Measurements from ENCODE around the gene IL1RL2.

The IL1RL2 gene

GRCh38 chr2:102197389-102198137 lies 10.7 kb downstream of the IL1RL2 start:
- DNase-seq, result no peak

GRCh38 chr2:102200539-102200938 lies 13.7 kb downstream of the IL1RL2 start:
- DNase-seq, result no peak

- no peak for DNase-seq
Observed at GRCh38 chr2:102204638-102205037, 17.8 kb downstream of the IL1RL2 start.

GRCh38 chr2:102206666-102207341 lies 20.0 kb downstream of the IL1RL2 start:
- DNase-seq, result no peak

- no peak for DNase-seq
Observed at GRCh38 chr2:102208774-102209173, 22.0 kb downstream of the IL1RL2 start.

GRCh38 chr2:102209474-102209873 lies 22.7 kb downstream of the IL1RL2 start:
- DNase-seq, result no peak

- DNase-seq, result no peak
Observed at GRCh38 chr2:102217032-102217431, 30.2 kb downstream of the IL1RL2 start.

GRCh38 chr2:102224824-102225739 lies 38.3 kb downstream of the IL1RL2 start:
- DNase-seq, result no peak

- no peak for DNase-seq
Observed at GRCh38 chr2:102226171-102226570, 39.3 kb downstream of the IL1RL2 start.

- DNase-seq, result no peak
Observed at GRCh38 chr2:102226612-102227391, 40.0 kb downstream of the IL1RL2 start.

GRCh38 chr2:102229141-102229769 lies 42.4 kb downstream of the IL1RL2 start:
- no peak for DNase-seq

- DNase-seq, result no peak
Observed at GRCh38 chr2:102230410-102230909, 43.6 kb downstream of the IL1RL2 start.

GRCh38 chr2:102233132-102233884 lies 46.5 kb downstream of the IL1RL2 start:
- no peak for DNase-seq

GRCh38 chr2:102235042-102235473 lies 48.2 kb downstream of the IL1RL2 start:
- no peak for DNase-seq

- no peak for DNase-seq
Observed at GRCh38 chr2:102235491-102235890, 48.7 kb downstream of the IL1RL2 start.

GRCh38 chr2:102236132-102236531 lies 49.3 kb downstream of the IL1RL2 start:
- DNase-seq, result no peak

- no peak for DNase-seq
Observed at GRCh38 chr2:102237176-102237575, 50.4 kb downstream of the IL1RL2 start.

- no peak for DNase-seq
Observed at GRCh38 chr2:102238039-102238756, 51.4 kb downstream of the IL1RL2 start.

- no peak for DNase-seq
Observed at GRCh38 chr2:102238778-102239177, 52.0 kb downstream of the IL1RL2 start.

GRCh38 chr2:102239344-102239743 lies 52.5 kb downstream of the IL1RL2 start:
- no peak for DNase-seq
